SK-N-SH (cell line): ENCODE data around the gene SPTB. TPM values are rescaled to one million over a fixed set of nuclear protein-coding genes. Genes with fewer than 3 reads are reported as not detected.

Experiments used
- CTCF ChIA-PET: fragments of 300-600, 350-600 bp; formaldehyde crosslinking; extraction: SDS; loops from one replicate; lab custom pipeline; 2021; lab: Yijun Ruan, JAX
- POLR2A ChIA-PET: fragments of 350-600 bp; sonication (Branson Sonifier 250); formaldehyde crosslinking; extraction: SDS; loops from one replicate; lab custom pipeline; 2020; ENCODE audit warnings: antibody characterized with exemption, inconsistent platforms; lab: Yijun Ruan, JAX
- DNase-seq: peaks from one replicate; pipeline ENCODE4 v3.0.0; 2012
- H2AFZ ChIP-seq: fragments of 200-600 bp; sonication (generic); 2 replicates; pipeline ENCODE4 v1.8.1; 2016; ENCODE audit warnings: antibody characterized with exemption, mild to moderate bottlenecking, low read depth
- H3F3A ChIP-seq: fragments of 200-600 bp; sonication (generic); replicated peaks from 2 replicates; pipeline ENCODE3; 2016; ENCODE audit warnings: antibody characterized with exemption, mild to moderate bottlenecking; ENCODE audit not compliant: insufficient read depth
- H3K27ac ChIP-seq, 2 experiments: fragments of 200-500 bp in 1 of 2; fragments of 200-600 bp in 1 of 2; sonication (Bioruptor generic) in 1 of 2; sonication (generic), shearing (Covaris generic) in 1 of 2; 2 replicates each; pipeline versions ENCODE4 v1.5.1 to v1.6.1; 2014 to 2016; ENCODE audit warnings: low read depth in 2 of 2, inconsistent platforms in 1 of 2, low read length in 1 of 2, mild to moderate bottlenecking in 1 of 2, mixed read lengths in 1 of 2
- H3K27me3 ChIP-seq: fragments of 200-600 bp; sonication (generic), shearing (Covaris generic); 2 replicates; pipeline ENCODE4 v1.6.1; 2016; ENCODE audit warnings: mixed run types; ENCODE audit not compliant: insufficient read depth
- H3K36me3 ChIP-seq, 2 experiments: fragments of 200-500 bp in 1 of 2; fragments of 200-600 bp in 1 of 2; sonication (Bioruptor generic) in 1 of 2; sonication (generic) in 1 of 2; replicated peaks in 1 of 2; 2 replicates each; pipeline versions ENCODE3 to v1.5.1; 2014 to 2016; ENCODE audit warnings: low read length in 1 of 2, mild to moderate bottlenecking in 1 of 2; ENCODE audit not compliant: insufficient read depth in 2 of 2, control insufficient read depth in 1 of 2
- H3K4me1 ChIP-seq, 2 experiments: fragments of 200-500 bp in 1 of 2; fragments of 200-600 bp in 1 of 2; sonication (Bioruptor generic) in 1 of 2; sonication (generic), shearing (Covaris generic) in 1 of 2; 2 replicates each; pipeline versions ENCODE4 v1.5.1 to v1.6.1; 2014 to 2016; ENCODE audit warnings: low read depth in 1 of 2, low read length in 1 of 2, mixed run types in 1 of 2; ENCODE audit not compliant: insufficient read depth in 2 of 2, control insufficient read depth in 1 of 2
- H3K4me2 ChIP-seq: fragments of 200-600 bp; sonication (generic), shearing (Covaris generic); 2 replicates; pipeline ENCODE4 v1.6.1; 2017; ENCODE audit warnings: mixed run types
- H3K4me3 ChIP-seq, 2 experiments: fragments of 200-500 bp in 1 of 2; fragments of 200-600 bp in 1 of 2; sonication (Bioruptor generic) in 1 of 2; sonication (generic), shearing (Covaris generic) in 1 of 2; 2 replicates each; pipeline versions ENCODE4 v1.5.1 to v1.8.1; 2014 to 2016; ENCODE audit warnings: low read depth in 2 of 2, inconsistent platforms in 1 of 2, low read length in 1 of 2, mild to moderate bottlenecking in 1 of 2, mixed read lengths in 1 of 2, moderate library complexity in 1 of 2
- H3K79me2 ChIP-seq: fragments of 200-600 bp; sonication (generic); 2 replicates; pipeline ENCODE4 v1.8.1; 2017; ENCODE audit warnings: mild to moderate bottlenecking; ENCODE audit not compliant: insufficient read depth
- H3K9ac ChIP-seq: fragments of 200-600 bp; sonication (generic); 2 replicates; pipeline ENCODE4 v1.6.1; 2017; ENCODE audit warnings: mixed run types
- H3K9me2 ChIP-seq: fragments of 200-600 bp; sonication (generic); 2 replicates; pipeline ENCODE4 v1.6.1; 2017; ENCODE audit warnings: mixed run types
- H3K9me3 ChIP-seq: fragments of 200-600 bp; sonication (generic); 2 replicates; pipeline ENCODE4 v1.6.1; 2017; ENCODE audit warnings: mixed run types, mild to moderate bottlenecking, moderate library complexity
- H4K20me1 ChIP-seq: fragments of 200-600 bp; sonication (generic); 2 replicates; pipeline ENCODE4 v1.6.1; 2017; ENCODE audit warnings: mild to moderate bottlenecking, mixed run types; ENCODE audit not compliant: insufficient read depth
- ELF1 ChIP-seq: IDR thresholded peaks from 2 replicates; pipeline ENCODE4 v1.4.0; 2012
- FOXJ3 ChIP-seq: sonication (generic); formaldehyde crosslinking; IDR thresholded peaks from 2 replicates; pipeline ENCODE4 v1.5.1; 2020; ENCODE audit warnings: mild to moderate bottlenecking, missing genetic modification reagents
- MXI1 ChIP-seq: IDR thresholded peaks from 2 replicates; pipeline ENCODE4 v1.6.1; 2012; ENCODE audit warnings: mild to moderate bottlenecking, low read depth, low read length, improper control_type of control experiment
- NRF1 ChIP-seq: IDR thresholded peaks from 2 replicates; pipeline ENCODE4 v1.6.1; 2012; ENCODE audit warnings: low read depth, mild to moderate bottlenecking, low read length
- POLR2AphosphoS5 ChIP-seq: IDR thresholded peaks from 2 replicates; pipeline ENCODE4 v1.6.1; 2012; ENCODE audit warnings: low read depth, low read length
- RFX5 ChIP-seq: IDR thresholded peaks from 2 replicates; pipeline ENCODE4 v1.6.1; 2012; ENCODE audit warnings: mild to moderate bottlenecking, improper control_type of control experiment, low read length
- RXRA ChIP-seq: IDR thresholded peaks from 2 replicates; pipeline ENCODE4 v1.4.0; 2012; ENCODE audit warnings: low read depth, mild to moderate bottlenecking, borderline replicate concordance
- SIN3A ChIP-seq: IDR thresholded peaks from 2 replicates; pipeline ENCODE4 v1.6.1; 2012; ENCODE audit warnings: low read depth, mild to moderate bottlenecking, low read length, moderate library complexity, borderline replicate concordance
- SMC3 ChIP-seq: IDR thresholded peaks from 2 replicates; pipeline ENCODE4 v1.6.1; 2012; ENCODE audit warnings: low read depth, low read length, improper control_type of control experiment
- TEAD4 ChIP-seq: IDR thresholded peaks from 2 replicates; pipeline ENCODE4 v1.4.0; 2012; ENCODE audit warnings: mild to moderate bottlenecking, borderline replicate concordance; ENCODE audit not compliant: insufficient read depth
- WGBS: methylation state at CpG from one replicate; pipeline ENCODE4 v1.1.6; 2017; ENCODE audit warnings: low lambda C conversion rate; 5-methylcytosine and 5-hydroxymethylcytosine counted together
- polyA plus RNA-seq, 3 experiments: library from polyadenylated mRNA; depleted of rRNA; stranded (reverse); fragments of >200 nt; gene quantifications; 2 replicates each; pipeline ENCODE4 v1.2.3, GENCODE V29; 2012
- TF ChIP-seq, protein P1 (sequence below): IDR thresholded peaks from 2 replicates; pipeline ENCODE4; 2012
- TF ChIP-seq, protein P2 (sequence below): IDR thresholded peaks from 2 replicates; pipeline ENCODE4 v1.4.0; 2012; ENCODE audit warnings: low read depth, borderline replicate concordance
- TF ChIP-seq, protein P3 (sequence below): fragments of 150-350 bp; IDR thresholded peaks from 2 replicates; pipeline ENCODE4 v1.6.1; 2016; ENCODE audit warnings: mild to moderate bottlenecking, low read depth, low read length
- TF ChIP-seq, protein P4 (sequence below): IDR thresholded peaks from 2 replicates; pipeline ENCODE4 v1.4.0; 2012; ENCODE audit warnings: low read depth
- TF ChIP-seq, protein P5 (sequence below): fragments of 150-350 bp; IDR thresholded peaks from 2 replicates; pipeline ENCODE4 v1.6.1; 2017; ENCODE audit warnings: antibody characterized with exemption, low read length, low read depth, borderline replicate concordance

Gene SPTB
- polyA plus RNA-seq, 1 of the 3 experiments (the other 2 are of a cell fraction) = 0.15 TPM

DNA sequence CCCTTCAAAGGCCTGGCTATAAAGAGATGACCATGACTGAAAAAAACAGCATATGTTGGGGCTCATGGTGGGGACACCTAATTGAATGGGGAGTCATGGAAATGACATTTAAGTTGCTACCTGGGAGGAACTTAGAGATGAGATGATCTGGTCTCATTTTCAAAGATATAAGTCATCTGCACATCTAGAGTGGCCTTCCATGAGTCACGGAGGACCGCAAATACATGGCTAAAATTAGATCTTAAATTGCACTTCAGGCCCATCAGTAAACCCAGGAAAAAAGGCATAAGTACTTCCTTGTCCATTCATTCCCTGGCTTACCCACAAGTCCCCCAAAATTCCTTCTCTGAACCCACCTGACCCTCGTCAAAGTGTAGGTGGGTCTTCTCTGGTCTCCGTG is 53.4 kb downstream of the SPTB start (continued):
- TF ChIP-seq, protein P1, sequence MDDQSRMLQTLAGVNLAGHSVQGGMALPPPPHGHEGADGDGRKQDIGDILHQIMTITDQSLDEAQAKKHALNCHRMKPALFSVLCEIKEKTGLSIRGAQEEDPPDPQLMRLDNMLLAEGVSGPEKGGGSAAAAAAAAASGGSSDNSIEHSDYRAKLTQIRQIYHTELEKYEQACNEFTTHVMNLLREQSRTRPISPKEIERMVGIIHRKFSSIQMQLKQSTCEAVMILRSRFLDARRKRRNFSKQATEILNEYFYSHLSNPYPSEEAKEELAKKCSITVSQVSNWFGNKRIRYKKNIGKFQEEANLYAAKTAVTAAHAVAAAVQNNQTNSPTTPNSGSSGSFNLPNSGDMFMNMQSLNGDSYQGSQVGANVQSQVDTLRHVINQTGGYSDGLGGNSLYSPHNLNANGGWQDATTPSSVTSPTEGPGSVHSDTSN = no peak
- TF ChIP-seq, protein P2, sequence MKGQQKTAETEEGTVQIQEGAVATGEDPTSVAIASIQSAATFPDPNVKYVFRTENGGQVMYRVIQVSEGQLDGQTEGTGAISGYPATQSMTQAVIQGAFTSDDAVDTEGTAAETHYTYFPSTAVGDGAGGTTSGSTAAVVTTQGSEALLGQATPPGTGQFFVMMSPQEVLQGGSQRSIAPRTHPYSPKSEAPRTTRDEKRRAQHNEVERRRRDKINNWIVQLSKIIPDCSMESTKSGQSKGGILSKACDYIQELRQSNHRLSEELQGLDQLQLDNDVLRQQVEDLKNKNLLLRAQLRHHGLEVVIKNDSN = no peak
- no peak for TF ChIP-seq RXRA
- TF ChIP-seq POLR2AphosphoS5 = no peak
- TF ChIP-seq, protein P3, sequence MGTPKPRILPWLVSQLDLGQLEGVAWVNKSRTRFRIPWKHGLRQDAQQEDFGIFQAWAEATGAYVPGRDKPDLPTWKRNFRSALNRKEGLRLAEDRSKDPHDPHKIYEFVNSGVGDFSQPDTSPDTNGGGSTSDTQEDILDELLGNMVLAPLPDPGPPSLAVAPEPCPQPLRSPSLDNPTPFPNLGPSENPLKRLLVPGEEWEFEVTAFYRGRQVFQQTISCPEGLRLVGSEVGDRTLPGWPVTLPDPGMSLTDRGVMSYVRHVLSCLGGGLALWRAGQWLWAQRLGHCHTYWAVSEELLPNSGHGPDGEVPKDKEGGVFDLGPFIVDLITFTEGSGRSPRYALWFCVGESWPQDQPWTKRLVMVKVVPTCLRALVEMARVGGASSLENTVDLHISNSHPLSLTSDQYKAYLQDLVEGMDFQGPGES = no peak
- no peak for TF ChIP-seq FOXJ3 (CRISPR knock-in tag)

DNA sequence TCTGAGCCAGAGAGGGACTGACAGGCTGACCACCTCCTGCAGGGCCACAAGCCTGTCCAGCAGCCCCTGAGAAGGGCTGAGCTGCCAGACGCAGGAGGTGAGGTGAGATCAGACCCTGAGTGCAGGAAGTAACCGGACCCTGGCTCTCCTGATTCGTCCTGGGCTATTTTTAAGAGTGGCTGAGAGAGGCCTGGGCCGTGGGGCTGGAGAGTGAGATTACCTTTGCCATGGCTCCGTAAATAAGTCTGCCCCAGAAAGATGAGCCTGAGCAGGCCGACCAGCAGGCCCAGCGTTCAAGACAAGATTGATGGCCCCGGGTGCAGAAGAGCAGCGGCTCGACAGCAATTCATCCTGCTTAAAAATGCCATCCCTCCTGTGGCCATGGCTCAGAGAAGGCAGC is 54.2 kb downstream of the SPTB start:
- WGBS = 72% methylated on average over 10 of the region's 10 CpGs
- Histone ChIP-seq H3K4me1 (peaks cover 0 to 16% of the 10 kb centered on the region in 2 experiments; a peak in 1 of 4 replicates), H3K9me2 (no peaks in the 10 kb centered on the region)

More for the DNA sequence above, 54.2 kb downstream of the SPTB start:
- Histone ChIP-seq H4K20me1 (no peaks in the 10 kb centered on the region), H3K36me3 (no peaks in the 10 kb centered on the region), H3K9ac (no peak overlapping the region), H3K79me2 (no peaks in the 10 kb centered on the region), H3K9me3 (no peaks in the 10 kb centered on the region), H2AFZ (no peak overlapping the region), H3K4me2 (no peak overlapping the region), H3F3A (no peaks in the 10 kb centered on the region), H3K27me3 (no peaks in the 10 kb centered on the region), H3K27ac (no peak overlapping the region), H3K4me3 (no peak overlapping the region)
- TF ChIP-seq SMC3 (no peak), MXI1 (no peak), ELF1 (no peak), NRF1 (no peak), RFX5 (no peak), TEAD4 (no peak), SIN3A (no peak), FOXJ3 (CRISPR knock-in tag) (no peak)
- TF ChIP-seq, protein P1 = no peak
- TF ChIP-seq, protein P4, sequence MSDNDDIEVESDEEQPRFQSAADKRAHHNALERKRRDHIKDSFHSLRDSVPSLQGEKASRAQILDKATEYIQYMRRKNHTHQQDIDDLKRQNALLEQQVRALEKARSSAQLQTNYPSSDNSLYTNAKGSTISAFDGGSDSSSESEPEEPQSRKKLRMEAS = no peak
- TF ChIP-seq, protein P5, sequence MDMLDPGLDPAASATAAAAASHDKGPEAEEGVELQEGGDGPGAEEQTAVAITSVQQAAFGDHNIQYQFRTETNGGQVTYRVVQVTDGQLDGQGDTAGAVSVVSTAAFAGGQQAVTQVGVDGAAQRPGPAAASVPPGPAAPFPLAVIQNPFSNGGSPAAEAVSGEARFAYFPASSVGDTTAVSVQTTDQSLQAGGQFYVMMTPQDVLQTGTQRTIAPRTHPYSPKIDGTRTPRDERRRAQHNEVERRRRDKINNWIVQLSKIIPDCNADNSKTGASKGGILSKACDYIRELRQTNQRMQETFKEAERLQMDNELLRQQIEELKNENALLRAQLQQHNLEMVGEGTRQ = no peak
- TF ChIP-seq, protein P3 = no peak
- CTCF ChIA-PET = interaction anchor here (0.7 to 5.8 kb wide), 3 partner anchors 24 to 65 kb away, joined by 3 to 163 read pairs (median 44); no protein-coding TSS in a partner anchor
- POLR2A ChIA-PET = no interaction called here
- DNase-seq = no peak
